Fibroblast of villous mesenchyme (primary cell): ENCODE measurements around the gene S100A16. TPM values are rescaled to one million over a fixed set of nuclear protein-coding genes. Genes with fewer than 3 reads are reported as not detected.
"Not testable (repeated sequence)": the region's sequence is repeated elsewhere in the genome, so short reads cannot be mapped to it uniquely, and the experiment has no call there.

Experiments used
- DNase-seq: peaks from one replicate; pipeline ENCODE4 v3.0.0-alpha.2; 2010; ENCODE audit warnings: low read depth
- H3K4me3 ChIP-seq: 2 replicates; pipeline ENCODE4 v1.5.1; 2011; ENCODE audit warnings: low read depth, mild to moderate bottlenecking, low read length
- total RNA-seq: library from RNA; depleted of rRNA; stranded (reverse); fragments of >200 nt; gene quantifications from 2 replicates; pipeline ENCODE4 v1.2.3, GENCODE V29; 2012
- TF ChIP-seq, protein P1 (sequence below): IDR thresholded peaks from 2 replicates; pipeline ENCODE4 v1.5.1; 2012; ENCODE audit warnings: low read depth, mild to moderate bottlenecking, low read length; ENCODE audit not compliant: insufficient read depth

Gene S100A16
- total RNA-seq, 1 donor = 206 TPM

DNA sequence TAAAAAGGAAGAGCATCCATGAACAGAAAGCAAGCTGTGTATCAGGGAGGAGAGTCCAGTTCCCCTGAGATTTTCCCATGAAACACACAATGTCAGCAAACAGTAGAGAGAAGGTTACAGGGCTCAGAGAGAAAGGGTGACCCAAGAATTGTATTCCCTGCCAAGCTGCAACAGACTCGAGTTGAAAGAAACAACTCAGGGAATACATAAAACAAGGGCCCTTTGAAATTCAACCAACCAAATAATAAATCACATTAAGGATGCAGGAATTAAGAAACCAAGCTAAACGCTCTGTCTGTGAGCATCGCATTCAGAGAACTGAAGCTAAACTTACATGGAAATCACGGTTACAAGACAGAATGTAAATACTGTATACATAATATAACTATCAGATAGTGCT lies 20.2 kb downstream of the S100A16 start:
- DNase-seq = no peak
- no peak overlapping the region for H3K4me3 ChIP-seq
- TF ChIP-seq, protein P1, sequence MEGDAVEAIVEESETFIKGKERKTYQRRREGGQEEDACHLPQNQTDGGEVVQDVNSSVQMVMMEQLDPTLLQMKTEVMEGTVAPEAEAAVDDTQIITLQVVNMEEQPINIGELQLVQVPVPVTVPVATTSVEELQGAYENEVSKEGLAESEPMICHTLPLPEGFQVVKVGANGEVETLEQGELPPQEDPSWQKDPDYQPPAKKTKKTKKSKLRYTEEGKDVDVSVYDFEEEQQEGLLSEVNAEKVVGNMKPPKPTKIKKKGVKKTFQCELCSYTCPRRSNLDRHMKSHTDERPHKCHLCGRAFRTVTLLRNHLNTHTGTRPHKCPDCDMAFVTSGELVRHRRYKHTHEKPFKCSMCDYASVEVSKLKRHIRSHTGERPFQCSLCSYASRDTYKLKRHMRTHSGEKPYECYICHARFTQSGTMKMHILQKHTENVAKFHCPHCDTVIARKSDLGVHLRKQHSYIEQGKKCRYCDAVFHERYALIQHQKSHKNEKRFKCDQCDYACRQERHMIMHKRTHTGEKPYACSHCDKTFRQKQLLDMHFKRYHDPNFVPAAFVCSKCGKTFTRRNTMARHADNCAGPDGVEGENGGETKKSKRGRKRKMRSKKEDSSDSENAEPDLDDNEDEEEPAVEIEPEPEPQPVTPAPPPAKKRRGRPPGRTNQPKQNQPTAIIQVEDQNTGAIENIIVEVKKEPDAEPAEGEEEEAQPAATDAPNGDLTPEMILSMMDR = no peak

DNA sequence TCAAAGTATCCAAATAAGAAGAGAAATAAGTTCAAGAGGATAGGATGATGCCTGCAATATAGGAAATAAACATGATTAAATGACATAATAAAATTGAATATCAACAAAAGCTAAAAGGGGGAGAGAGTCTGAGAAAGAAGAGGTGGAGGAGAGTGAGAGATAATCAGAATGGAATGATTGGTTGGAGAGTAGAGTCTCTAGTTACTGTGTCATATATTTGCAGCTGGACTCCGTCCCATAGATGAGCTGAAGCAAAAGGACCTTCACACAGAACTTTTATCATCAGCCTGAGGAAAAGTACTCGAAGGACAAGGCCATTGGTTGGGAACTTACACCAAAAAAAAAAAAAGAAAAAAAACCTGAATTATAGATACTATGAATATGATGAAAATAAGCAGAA lies 24.5 kb downstream of the S100A16 start:
- peak; percentile 44 for DNase-seq
- H3K4me3 ChIP-seq = no peak overlapping the region
- TF ChIP-seq, protein P1 = no peak

DNA sequence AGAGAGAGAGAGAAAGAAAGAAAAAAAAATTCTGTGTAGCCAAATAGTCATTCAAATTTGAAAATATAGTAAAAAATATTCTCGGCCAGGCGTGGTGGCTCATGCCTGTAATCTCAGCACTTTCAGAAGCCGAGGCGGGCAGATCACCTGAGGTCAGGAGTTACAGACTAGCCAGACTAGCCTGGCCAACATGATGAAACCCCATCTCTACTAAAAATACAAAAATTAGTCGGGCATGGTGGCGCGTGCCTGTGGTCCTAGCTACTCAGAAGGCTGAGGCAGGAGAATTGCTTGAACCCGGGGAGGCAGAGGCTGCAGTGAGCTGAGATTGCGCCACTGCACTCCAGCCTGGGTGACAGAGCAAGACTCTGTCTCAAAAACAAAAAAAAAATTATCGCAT lies 24.9 kb downstream of the S100A16 start:
- not testable (repeated sequence) for H3K4me3 ChIP-seq, DNase-seq

DNA sequence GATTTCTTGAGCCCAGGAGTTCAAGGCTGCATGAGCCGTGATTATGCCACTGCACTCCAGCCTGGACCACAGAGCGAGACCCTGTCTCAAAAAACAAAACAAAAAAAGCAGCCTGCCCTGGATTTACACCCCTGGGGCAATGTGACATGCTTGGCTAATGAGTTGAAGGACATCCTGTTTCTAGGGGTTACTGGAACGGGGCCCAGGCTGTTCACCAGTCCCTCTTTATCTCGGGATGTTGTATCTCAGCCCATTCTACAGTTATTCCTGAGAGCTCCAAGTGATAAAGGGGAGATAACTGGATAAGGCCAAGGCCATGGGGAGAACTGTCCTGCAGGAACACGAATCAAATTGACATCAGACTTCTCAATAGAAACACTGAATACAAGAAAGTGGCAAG lies 25.6 kb downstream of the S100A16 start:
- no peak for DNase-seq
- TF ChIP-seq, protein P1 = no peak
- H3K4me3 ChIP-seq = no peak overlapping the region

DNA sequence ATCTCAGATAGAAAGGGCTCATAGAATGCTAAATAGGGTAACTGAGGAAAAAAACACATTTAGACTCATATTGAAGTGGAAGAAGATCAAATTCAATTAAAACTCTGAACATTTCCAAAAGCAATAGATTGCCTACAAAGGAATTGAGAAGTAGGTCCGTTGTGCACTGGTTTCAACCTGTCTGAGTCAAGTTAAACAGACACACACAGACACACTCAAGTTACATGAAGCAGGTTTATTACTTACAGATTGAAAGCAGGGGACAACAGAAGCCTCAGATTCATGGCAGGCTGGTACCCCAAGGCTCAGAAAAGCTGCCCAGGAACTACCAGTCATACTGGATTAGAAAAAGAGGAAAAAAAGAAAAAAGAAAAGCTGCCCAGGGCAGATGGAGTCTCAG lies 26.6 kb downstream of the S100A16 start:
- no peak overlapping the region for H3K4me3 ChIP-seq
- TF ChIP-seq, protein P1 = no peak
- DNase-seq = no peak

DNA sequence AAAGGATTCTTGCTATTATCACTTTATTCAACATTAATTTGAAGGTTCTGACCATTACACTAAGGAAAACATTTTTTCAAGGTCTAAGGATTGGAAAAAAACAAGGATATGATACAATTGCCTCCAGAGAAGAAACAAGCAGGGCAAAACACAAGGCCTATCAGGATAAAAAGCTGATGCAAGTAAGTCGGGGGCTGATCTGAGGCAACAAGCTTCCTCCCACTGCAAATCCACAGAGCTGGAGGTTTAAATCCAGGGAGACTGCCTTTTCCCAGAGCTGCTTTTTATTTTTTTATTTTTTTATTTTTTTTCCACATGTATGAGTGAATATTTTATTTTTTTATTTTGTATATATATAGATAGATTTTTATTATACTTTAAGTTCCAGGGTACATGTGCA lies 27.9 kb downstream of the S100A16 start:
- H3K4me3 ChIP-seq = no peak overlapping the region
- no peak for DNase-seq
- TF ChIP-seq, protein P1 = no peak

DNA sequence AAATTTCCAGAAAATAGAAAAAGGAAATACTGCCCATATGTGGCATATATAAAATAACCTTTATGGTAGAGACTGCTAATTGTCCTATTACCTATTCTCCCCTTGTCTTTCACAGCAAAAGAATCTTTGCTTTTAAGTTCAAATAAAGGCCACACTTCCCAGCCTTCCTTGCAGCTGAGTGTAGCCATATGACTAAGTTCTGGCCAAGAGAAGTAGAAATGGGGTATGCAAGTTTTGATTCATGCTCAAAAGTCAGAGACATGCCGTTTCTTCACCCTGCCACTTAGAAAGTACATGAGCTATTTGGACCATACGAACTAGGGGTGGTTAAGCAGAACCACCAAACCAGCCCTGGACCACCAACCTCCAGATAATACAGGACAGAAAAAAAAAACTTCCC lies 29.0 kb downstream of the S100A16 start:
- TF ChIP-seq, protein P1 = no peak
- DNase-seq = no peak
- H3K4me3 ChIP-seq = no peak overlapping the region

DNA sequence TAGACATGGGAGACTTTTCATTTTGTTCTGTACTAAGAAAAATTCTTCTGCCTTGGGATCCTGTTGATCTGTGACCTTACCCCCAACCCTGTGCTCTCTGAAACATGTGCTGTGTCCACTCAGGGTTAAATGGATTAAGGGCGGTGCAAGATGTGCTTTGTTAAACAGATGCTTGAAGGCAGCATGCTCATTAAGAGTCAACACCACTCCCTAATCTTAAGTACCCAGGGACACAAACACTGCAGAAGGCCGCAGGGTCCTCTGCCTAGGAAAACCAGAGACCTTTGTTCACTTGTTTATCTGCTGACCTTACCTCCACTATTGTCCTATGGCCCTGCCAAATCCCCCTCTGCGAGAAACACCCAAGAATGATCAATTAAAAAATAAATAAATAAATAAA lies 29.4 kb downstream of the S100A16 start:
- not testable (repeated sequence) for DNase-seq, H3K4me3 ChIP-seq

DNA sequence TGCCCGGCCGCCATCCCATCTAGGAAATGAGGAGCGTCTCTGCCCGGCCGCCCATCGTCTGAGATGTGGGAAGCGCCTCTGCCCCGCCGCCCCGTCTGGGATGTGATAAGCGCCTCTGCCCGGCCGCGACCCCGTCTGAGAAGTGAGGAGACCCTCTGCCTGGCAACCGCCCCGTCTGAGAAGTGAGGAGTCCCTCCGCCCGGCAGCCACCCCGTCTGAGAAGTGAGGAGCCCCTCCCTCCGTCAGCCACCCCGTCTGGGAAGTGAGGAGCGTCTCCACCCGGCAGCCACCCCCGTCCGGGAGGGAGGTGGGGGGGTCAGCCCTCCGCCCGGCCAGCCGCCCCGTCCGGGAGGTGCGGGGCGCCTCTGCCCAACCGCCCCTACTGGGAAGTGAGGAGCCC lies 30.1 kb downstream of the S100A16 start:
- not testable (repeated sequence) for H3K4me3 ChIP-seq, DNase-seq
